ENCODE measurements around the gene CAPN10.

Gene CAPN10

GRCh38 chr2:240626531-240627300 is 40.2 kb downstream of the CAPN10 start:
- no peak for DNase-seq

GRCh38 chr2:240627736-240628506 is 41.4 kb downstream of the CAPN10 start:
- DNase-seq: no peak

GRCh38 chr2:240628507-240628807 is 41.9 kb downstream of the CAPN10 start:
- DNase-seq: no peak

GRCh38 chr2:240628808-240629618 is 42.5 kb downstream of the CAPN10 start:
- no peak for DNase-seq

GRCh38 chr2:240629619-240629967 is 43.1 kb downstream of the CAPN10 start:
- no peak for DNase-seq

GRCh38 chr2:240629968-240630770 is 43.6 kb downstream of the CAPN10 start:
- DNase-seq: no peak

GRCh38 chr2:240630771-240631547 is 44.4 kb downstream of the CAPN10 start:
- DNase-seq: no peak

- no peak for DNase-seq
Observed at GRCh38 chr2:240631548-240632305, 45.2 kb downstream of the CAPN10 start.

- no peak for DNase-seq
Observed at GRCh38 chr2:240632306-240632721, 45.8 kb downstream of the CAPN10 start.

- no peak for DNase-seq
Observed at GRCh38 chr2:240635121-240635997, 48.8 kb downstream of the CAPN10 start.

- no peak for DNase-seq
Observed at GRCh38 chr2:240635998-240636547, 49.5 kb downstream of the CAPN10 start.

GRCh38 chr2:240636563-240637115 is 50.1 kb downstream of the CAPN10 start:
- DNase-seq: no peak

- no peak for DNase-seq
Observed at GRCh38 chr2:240637116-240637900, 50.8 kb downstream of the CAPN10 start.

- DNase-seq: no peak
Observed at GRCh38 chr2:240637901-240638345, 51.4 kb downstream of the CAPN10 start.

GRCh38 chr2:240638512-240639160 is 52.1 kb downstream of the CAPN10 start:
- no peak for DNase-seq

- DNase-seq: no peak
Observed at GRCh38 chr2:240639566-240639965, 53.0 kb downstream of the CAPN10 start.

GRCh38 chr2:240640939-240641338 is 54.4 kb downstream of the CAPN10 start:
- no peak for DNase-seq
